ENCODE data around the gene CTNNA3.

Gene CTNNA3

GRCh38 chr10:66927251-66927935 lies 768.6 kb downstream of the CTNNA3 start:
- no peak for DNase-seq

DNA sequence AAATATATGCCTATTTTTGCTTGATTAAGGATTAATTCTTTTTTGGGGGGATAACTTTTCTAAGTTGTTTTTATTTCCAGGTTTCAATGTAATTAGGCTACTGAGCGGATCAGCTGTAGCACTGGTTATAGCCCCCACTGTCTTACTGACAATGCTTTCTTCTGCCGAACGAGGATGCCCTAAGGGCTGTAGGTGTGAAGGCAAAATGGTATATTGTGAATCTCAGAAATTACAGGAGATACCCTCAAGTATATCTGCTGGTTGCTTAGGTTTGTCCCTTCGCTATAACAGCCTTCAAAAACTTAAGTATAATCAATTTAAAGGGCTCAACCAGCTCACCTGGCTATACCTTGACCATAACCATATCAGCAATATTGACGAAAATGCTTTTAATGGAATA lies 769.2 kb downstream of the CTNNA3 start:
- DNase-seq = peak; percentile 19

DNA sequence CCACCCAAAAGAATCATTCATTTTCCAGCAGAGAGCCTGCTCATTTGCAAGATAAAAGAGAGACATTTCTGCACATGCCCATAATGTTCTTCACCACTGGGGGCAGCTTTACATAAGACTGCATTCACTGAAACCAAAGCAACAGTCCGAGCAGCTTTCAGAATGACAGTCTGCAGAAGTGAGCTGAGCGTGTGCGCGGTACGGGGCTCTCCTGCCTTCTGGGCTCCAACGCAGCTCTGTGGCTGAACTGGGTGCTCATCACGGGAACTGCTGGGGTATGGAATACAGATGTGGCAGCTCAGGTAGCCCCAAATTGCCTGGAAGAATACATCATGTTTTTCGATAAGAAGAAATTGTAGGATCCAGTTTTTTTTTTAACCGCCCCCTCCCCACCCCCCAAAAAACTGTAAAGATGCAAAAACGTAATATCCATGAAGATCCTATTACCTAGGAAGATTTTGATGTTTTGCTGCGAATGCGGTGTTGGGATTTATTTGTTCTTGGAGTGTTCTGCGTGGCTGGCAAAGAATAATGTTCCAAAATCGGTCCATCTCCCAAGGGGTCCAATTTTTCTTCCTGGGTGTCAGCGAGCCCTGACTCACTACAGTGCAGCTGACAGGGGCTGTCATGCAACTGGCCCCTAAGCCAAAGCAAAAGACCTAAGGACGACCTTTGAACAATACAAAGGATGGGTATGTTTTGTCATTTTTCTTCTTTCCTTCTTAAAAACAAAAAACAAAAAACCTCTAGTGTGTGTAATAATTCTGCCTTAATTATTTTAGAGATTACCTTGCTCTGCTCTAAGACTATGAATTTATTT lies 769.9 kb downstream of the CTNNA3 start, which contains the start of gene LRRTM3:
LRRTM3 (plus strand) TSS at position 141 of the 820 bp plus-strand sequence.
- DNase-seq = peak; percentile 80

- DNase-seq = no peak
Measured at GRCh38 chr10:66925373-66925772, 770.6 kb downstream of the CTNNA3 start.

DNA sequence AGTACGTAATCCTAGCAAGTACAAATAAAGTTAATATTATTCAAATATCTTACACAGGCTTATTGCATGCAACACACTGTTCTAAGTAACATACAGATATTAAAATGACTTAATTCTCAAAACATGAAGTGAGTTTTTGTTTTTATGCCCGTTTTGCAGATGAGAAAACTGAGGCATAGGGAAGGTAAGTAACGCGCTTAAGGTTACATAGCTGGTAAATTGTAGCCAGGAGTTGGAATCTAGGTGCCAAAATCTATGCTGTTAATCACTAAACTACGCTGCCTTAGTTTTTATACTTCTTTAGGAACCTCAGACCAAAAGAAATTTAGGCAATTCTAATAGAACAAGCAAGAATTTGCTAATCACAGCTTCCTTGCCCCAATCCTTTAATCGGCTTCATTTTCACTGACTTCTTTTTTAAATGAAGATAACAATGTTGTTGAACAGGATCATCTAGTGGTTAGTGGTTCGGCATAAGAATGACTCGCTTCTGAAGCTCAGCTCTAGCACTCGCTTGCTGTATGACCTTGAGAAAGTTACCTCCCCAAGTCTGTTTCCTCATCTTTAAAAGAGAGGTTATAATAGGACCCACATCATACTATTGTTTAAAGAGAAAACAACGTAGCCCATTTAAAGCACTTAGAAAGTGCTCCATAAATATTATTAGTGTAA lies 771.2 kb downstream of the CTNNA3 start:
- no peak for DNase-seq

DNA sequence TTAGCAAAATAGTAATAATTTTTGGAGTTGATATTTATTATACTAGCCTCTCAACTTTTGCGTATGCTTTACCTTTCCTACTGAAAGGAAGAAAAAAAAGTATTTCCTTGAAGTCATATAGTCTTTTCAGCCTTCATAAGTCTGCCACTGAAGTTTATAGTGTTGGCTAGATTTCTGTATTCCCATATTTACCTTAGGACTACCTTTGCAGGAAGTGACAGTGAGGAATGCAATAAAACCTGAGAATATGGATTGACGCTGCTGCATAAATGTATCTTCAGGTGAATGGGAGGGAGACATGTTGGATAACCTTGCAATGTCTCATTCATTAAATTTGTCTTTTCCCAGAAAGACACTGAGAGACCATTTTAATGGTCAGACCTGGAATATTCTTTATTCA lies 776.7 kb downstream of the CTNNA3 start:
- DNase-seq = no peak

GRCh38 chr10:66917104-66917503 lies 778.9 kb downstream of the CTNNA3 start:
- no peak for DNase-seq

- DNase-seq = no peak
Measured at GRCh38 chr10:66916030-66916429, 780.0 kb downstream of the CTNNA3 start.

GRCh38 chr10:66910671-66911070 lies 785.3 kb downstream of the CTNNA3 start:
- DNase-seq = no peak

DNA sequence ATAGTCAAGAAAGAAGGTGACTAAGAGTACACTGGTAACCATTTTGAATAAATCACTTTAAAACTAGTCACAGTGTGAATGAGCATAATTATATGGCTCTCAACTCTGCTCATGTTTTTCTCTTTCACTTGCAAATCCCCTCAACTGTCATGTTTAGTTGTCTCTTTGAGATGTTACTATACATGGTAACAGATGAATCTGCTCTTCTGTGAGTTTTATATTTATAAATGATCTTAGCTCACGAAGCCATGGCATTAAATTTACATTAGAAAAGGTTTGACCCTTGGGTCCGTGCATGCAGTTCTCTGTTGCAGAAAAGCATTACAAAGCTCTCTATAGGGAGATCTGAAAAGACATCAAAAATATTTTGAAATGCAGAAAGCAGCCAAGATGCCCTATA lies 803.1 kb downstream of the CTNNA3 start:
- DNase-seq = no peak

GRCh38 chr10:66888237-66888636 lies 807.8 kb downstream of the CTNNA3 start:
- no peak for DNase-seq

DNA sequence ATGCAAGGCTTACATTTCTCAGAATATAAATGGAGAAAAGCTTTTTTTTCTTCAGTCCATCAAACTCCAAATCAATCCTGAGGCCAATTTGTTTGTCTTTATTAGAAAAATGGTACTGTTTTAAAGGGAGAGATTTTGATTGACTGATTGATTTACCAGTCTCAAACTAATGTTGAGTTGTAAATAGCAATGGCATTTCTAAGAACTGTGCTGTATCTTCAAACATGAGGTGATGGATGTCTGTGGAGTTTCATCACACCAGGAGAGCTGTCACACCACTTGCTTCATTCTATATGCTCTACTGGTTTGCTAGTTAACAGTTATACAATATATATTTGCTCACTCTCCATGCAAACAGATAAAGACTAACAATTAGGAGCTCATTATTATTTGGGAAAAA lies 809.1 kb downstream of the CTNNA3 start:
- DNase-seq = no peak

DNA sequence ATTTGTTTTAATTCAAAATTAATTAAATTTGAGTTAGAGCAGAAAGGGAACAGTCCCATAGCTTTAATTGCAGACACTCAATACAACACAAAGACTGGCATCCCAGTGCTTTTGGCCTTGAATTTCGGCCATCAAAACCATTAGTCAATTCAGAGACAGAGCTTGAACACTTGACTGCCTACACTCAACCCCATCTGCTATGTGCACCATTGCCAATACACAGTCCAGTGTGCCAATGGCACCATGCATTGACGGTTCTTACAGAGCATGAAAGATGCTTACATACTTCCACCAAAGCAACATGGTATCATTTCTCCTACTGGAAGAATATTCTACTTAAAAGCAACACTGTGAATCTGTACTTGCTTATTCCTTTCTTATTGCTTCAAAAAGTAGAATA lies 813.7 kb downstream of the CTNNA3 start:
- no peak for DNase-seq

GRCh38 chr10:66881814-66882213 lies 814.2 kb downstream of the CTNNA3 start:
- DNase-seq = no peak

DNA sequence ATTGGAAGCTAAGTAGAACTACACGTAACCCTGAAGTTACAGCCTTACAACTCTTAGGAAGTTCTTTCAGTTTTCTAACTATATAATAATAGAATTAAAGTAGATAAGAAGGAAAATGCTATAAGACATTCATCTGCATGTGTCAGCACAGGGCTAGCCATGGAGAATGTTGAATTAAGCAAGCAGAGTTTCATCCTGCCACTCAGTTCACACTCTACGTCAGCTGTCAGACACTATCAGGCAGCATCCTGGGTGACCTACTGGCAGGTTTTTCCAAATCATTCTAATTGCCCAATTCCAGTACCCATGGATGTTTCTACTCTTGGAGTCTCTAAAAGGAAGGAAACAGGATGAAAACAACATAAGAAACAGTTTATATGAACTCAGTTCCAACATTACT lies 815.2 kb downstream of the CTNNA3 start:
- DNase-seq = no peak

GRCh38 chr10:66880292-66880691 lies 815.7 kb downstream of the CTNNA3 start:
- no peak for DNase-seq

GRCh38 chr10:66877361-66877760 lies 818.6 kb downstream of the CTNNA3 start:
- DNase-seq = no peak

GRCh38 chr10:66869635-66870034 lies 826.4 kb downstream of the CTNNA3 start:
- no peak for DNase-seq

- DNase-seq = no peak
Measured at GRCh38 chr10:66862687-66863258, 833.2 kb downstream of the CTNNA3 start.

- no peak for DNase-seq
Measured at GRCh38 chr10:66860376-66860945, 835.5 kb downstream of the CTNNA3 start.

DNA sequence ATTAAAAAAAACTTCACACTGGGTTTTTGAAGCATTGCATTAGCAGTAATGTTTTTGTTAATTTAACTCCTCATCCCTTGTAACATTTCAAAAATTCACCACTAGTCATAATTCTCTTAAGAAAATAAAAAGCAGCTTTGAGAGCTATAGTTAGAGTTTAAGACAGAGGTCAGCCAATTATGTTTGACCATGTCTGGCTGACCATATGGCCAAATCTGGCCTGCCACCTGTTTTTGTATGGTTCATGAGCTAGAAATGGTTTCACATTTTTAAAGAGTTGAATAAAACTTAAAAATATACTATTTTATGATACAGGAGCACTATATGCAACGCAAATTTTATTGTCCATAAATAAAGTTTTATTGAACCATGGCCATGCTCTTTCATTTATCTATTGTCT lies 843.2 kb downstream of the CTNNA3 start:
- no peak for DNase-seq

GRCh38 chr10:66848856-66849255 lies 847.1 kb downstream of the CTNNA3 start:
- no peak for DNase-seq

All from retina (tissue), 1 donor.